GM18526 (cell line): ENCODE results near the gene ABHD12B.
A peak's percentile ranks its signal among the peaks of the same experiment; 100 is the strongest.

Experiments
- POLR2A ChIP-seq: IDR thresholded peaks from 3 replicates; pipeline ENCODE4 v1.6.1; 2011; ENCODE audit not compliant: insufficient read length; ENCODE audit errors: extremely low read depth

The ABHD12B gene

GRCh38 chr14:50871914-50872732, at the start of gene ABHD12B:
ABHD12B (plus strand) TSS chr14:50872053; CDS start chr14:50872175, 122 bp downstream.
- no peak for TF ChIP-seq POLR2A

GRCh38 chr14:50822501-50823042, 49.3 kb upstream of the ABHD12B start:
- TF ChIP-seq POLR2A, result no peak

GRCh38 chr14:50823051-50823761, 48.6 kb upstream of the ABHD12B start:
- TF ChIP-seq POLR2A, result no peak

GRCh38 chr14:50823762-50824636, 47.9 kb upstream of the ABHD12B start:
- peak; percentile 36 for TF ChIP-seq POLR2A

GRCh38 chr14:50825307-50825706, 46.5 kb upstream of the ABHD12B start:
- no peak for TF ChIP-seq POLR2A

- TF ChIP-seq POLR2A, result no peak
These were observed 45.2 kb upstream of the ABHD12B start for GRCh38 chr14:50826681-50827080.

GRCh38 chr14:50828721-50829488, 42.9 kb upstream of the ABHD12B start:
- TF ChIP-seq POLR2A, result no peak

GRCh38 chr14:50829489-50830043, 42.3 kb upstream of the ABHD12B start:
- TF ChIP-seq POLR2A, result no peak

GRCh38 chr14:50830044-50830931, 41.6 kb upstream of the ABHD12B start:
- TF ChIP-seq POLR2A, result peak; percentile 14

GRCh38 chr14:50830932-50831725, 40.7 kb upstream of the ABHD12B start, which contains the start of gene NIN:
NIN (minus strand) TSS chr14:50831162; CDS start chr14:50822056, 9,106 bp downstream.
- TF ChIP-seq POLR2A, result peak; percentile 76

GRCh38 chr14:50831726-50832168, 40.1 kb upstream of the ABHD12B start:
- TF ChIP-seq POLR2A, result no peak
